K562 (cell line): Measurements from ENCODE around the gene CNOT11. TPM values are rescaled to one million over a fixed set of nuclear protein-coding genes. Genes with fewer than 3 reads are reported as not detected.

Experiments
- ATAC-seq: fragments of 200-7000 bp; cut with Tn5 transposase; 3 replicates; pipeline ENCODE4 v1.9.1; 2020; ENCODE audit warnings: moderate library complexity
- BruUV-seq: library from RNA; stranded (reverse); fragments of 400-500 nt; replicated peaks from 2 replicates; lab custom pipeline; 2021; lab: Mats Ljungman, UMichigan
- CTCF ChIA-PET: fragments of 300-600 bp; formaldehyde crosslinking; extraction: SDS; loops from one replicate; lab custom pipeline; 2021; ENCODE audit warnings: low intra/inter-chr PET ratio; lab: Yijun Ruan, JAX
- POLR2A ChIA-PET: fragments of 300-600, 350-650 bp; sonication (Branson Sonifier 250); formaldehyde crosslinking; extraction: SDS; loops from one replicate; lab custom pipeline; 2021; ENCODE audit warnings: antibody characterized with exemption, inconsistent platforms; lab: Yijun Ruan, JAX
- DNase-seq, 4 experiments: peaks; one replicate each; pipeline versions ENCODE4 v3.0.0 to v3.0.0-alpha.2; 2011 to 2018; ENCODE audit warnings: low spot score in 3 of 4, mixed read lengths in 3 of 4; ENCODE audit errors: extremely low read depth in 1 of 4
- FAIRE-seq: peaks from 2 replicates; lab custom pipeline; 2011; peaks lifted over from hg19 to GRCh38; lab: Jason Lieb, UNC
- H2AFZ ChIP-seq: 2 replicates; pipeline ENCODE4 v1.6.0; 2011; ENCODE audit warnings: low read depth, low read length, control low read depth, inconsistent platforms
- H3K27ac ChIP-seq: fragments of 200-600 bp; 3 replicates; pipeline ENCODE4 v1.8.0; 2011; ENCODE audit warnings: low read depth, mild to moderate bottlenecking, control low read depth, inconsistent platforms, low read length, moderate library complexity, mixed read lengths; ENCODE audit errors: extremely low read depth
- H3K27me3 ChIP-seq, 2 experiments: fragments of 300-600 bp in 1 of 2; 2 replicates in 1 of 2; 3 replicates in 1 of 2; pipeline versions ENCODE4 v1.6.0 to v1.8.0; 2011; ENCODE audit warnings: inconsistent platforms in 2 of 2, low read length in 2 of 2, mild to moderate bottlenecking in 1 of 2, mixed read lengths in 1 of 2, moderate library complexity in 1 of 2; ENCODE audit not compliant: control insufficient read depth in 2 of 2, insufficient read depth in 2 of 2
- H3K36me3 ChIP-seq: fragments of 300-600 bp; 3 replicates; pipeline ENCODE4 v1.8.0; 2011; ENCODE audit warnings: mild to moderate bottlenecking, low read length, inconsistent platforms; ENCODE audit not compliant: control insufficient read depth, insufficient read depth
- H3K4me1 ChIP-seq, 2 experiments: fragments of 200-600 bp in 1 of 2; replicated peaks in 1 of 2; 2 replicates in 1 of 2; 3 replicates in 1 of 2; pipeline versions ENCODE4 v1.5.1 to v1.8.0; 2011; ENCODE audit warnings: inconsistent platforms in 2 of 2, low read length in 2 of 2, mild to moderate bottlenecking in 1 of 2, mixed read lengths in 1 of 2, moderate library complexity in 1 of 2; ENCODE audit not compliant: control insufficient read depth in 2 of 2, insufficient read depth in 2 of 2
- H3K4me2 ChIP-seq: 2 replicates; pipeline ENCODE4 v1.6.1; 2011; ENCODE audit warnings: low read length, control low read depth, inconsistent platforms, mixed read lengths; ENCODE audit not compliant: insufficient read depth
- H3K4me3 ChIP-seq: fragments of 200-600 bp; sonication (generic), shearing (Covaris generic); 2 replicates; pipeline ENCODE4 v1.5.1; 2016; ENCODE audit warnings: control low read depth, inconsistent platforms
- H3K79me2 ChIP-seq: fragments of 200-600 bp; 3 replicates; pipeline ENCODE4 v1.8.0; 2011; ENCODE audit warnings: low read length, inconsistent platforms; ENCODE audit not compliant: control insufficient read depth, insufficient read depth
- H3K9ac ChIP-seq, 2 experiments: 2 replicates each; pipeline versions ENCODE4 v1.6.0 to v1.6.1; 2011; ENCODE audit warnings: low read depth in 2 of 2, low read length in 2 of 2, control low read depth in 1 of 2, inconsistent platforms in 1 of 2, mild to moderate bottlenecking in 1 of 2, mixed read lengths in 1 of 2; ENCODE audit not compliant: insufficient read depth in 1 of 2
- H3K9me1 ChIP-seq: one replicate; pipeline ENCODE4 v1.6.0; 2011; ENCODE audit warnings: inconsistent platforms, mild to moderate bottlenecking, low read length, moderate library complexity; ENCODE audit not compliant: control insufficient read depth, insufficient read depth
- H3K9me3 ChIP-seq: replicated peaks from 2 replicates; pipeline ENCODE4 v1.5.1; 2011; ENCODE audit warnings: low read depth, low read length, inconsistent platforms; ENCODE audit not compliant: control insufficient read depth, insufficient read depth
- H4K20me1 ChIP-seq: replicated peaks from 2 replicates; pipeline ENCODE4 v1.6.1; 2011; ENCODE audit warnings: low read length, inconsistent platforms, mixed read lengths; ENCODE audit not compliant: control insufficient read depth, insufficient read depth
- POLR2AphosphoS5 ChIP-seq: IDR thresholded peaks from 2 replicates; pipeline ENCODE4 v1.6.1; 2011; ENCODE audit warnings: mild to moderate bottlenecking, low read depth, low read length, moderate library complexity; ENCODE audit not compliant: control insufficient read depth, insufficient read depth
- SNIP1 ChIP-seq: fragments of 450-650 bp; IDR thresholded peaks from 2 replicates; pipeline ENCODE4 v1.7.1; 2017; ENCODE audit warnings: low read depth, mild to moderate bottlenecking
- ZNF561 ChIP-seq: fragments of 450-650 bp; formaldehyde crosslinking; conservative IDR thresholded peaks from 2 replicates; pipeline ENCODE4 v1.4.0; 2020; ENCODE audit warnings: mild to moderate bottlenecking, moderate library complexity
- WGBS: fragments of 100-300 bp; shearing (Covaris generic); methylation state at CpG from one replicate; pipeline ENCODE4 v1.1.6; 2016; ENCODE audit warnings: low coverage, mixed read lengths; ENCODE audit not compliant: insufficient coverage; ENCODE audit errors: missing lambda C conversion rate; 5-methylcytosine and 5-hydroxymethylcytosine counted together
- in situ Hi-C: fragments of 300-500 bp; cut with MboI; formaldehyde crosslinking; loops from 4 replicates; pipeline ENCODE4 v1.15.0; 2018; ENCODE audit warnings: inconsistent platforms, mixed read lengths
- intact Hi-C: fragments of 100-400 bp; cut with micrococcal nuclease; formaldehyde crosslinking; loops from 2 replicates; pipeline ENCODE4 v1.14.2; 2022
- polyA plus RNA-seq, 8 experiments: library from polyadenylated mRNA; depleted of rRNA in 4 of 8; stranded (reverse) in 5 of 8; unstranded in 3 of 8; fragments of >200 nt; fragmentation: Nextera tagmentation in 2 of 8; fragmentation: Illumina TruSeq in 1 of 8; extraction: Ambion mirVana in 2 of 8; extraction: Trizol in 1 of 8; gene quantifications; 2 replicates each; pipeline versions ENCODE4 v1.2.1 to v1.2.3, GENCODE V29; 2011 to 2014; ENCODE audit warnings: inconsistent platforms in 1 of 8, missing spikeins in 1 of 8
- total RNA-seq, 7 experiments: library from RNA; depleted of rRNA in 6 of 7; stranded (reverse); fragments of >200 nt in 6 of 7; fragmentation: Illumina TruSeq in 2 of 7; extraction: Trizol in 2 of 7; gene quantifications; 2 replicates each; pipeline versions ENCODE4 v1.2.1 to v1.2.3, GENCODE V29; 2011 to 2021; ENCODE audit warnings: low replicate concordance in 1 of 7
- TF ChIP-seq, protein P1 (sequence below): fragments of 250-450 bp; sonication (Bioruptor Pico); IDR thresholded peaks from 2 replicates; pipeline ENCODE4 v1.4.0; 2020; ENCODE audit warnings: borderline replicate concordance
- TF ChIP-seq, protein P2 (sequence below), 3 experiments: fragments of 200-800 bp in 1 of 3; fragments of 250-450 bp in 1 of 3; fragments of 450-650 bp in 1 of 3; sonication (Bioruptor Pico) in 1 of 3; sonication (Bioruptor generic) in 1 of 3; formaldehyde crosslinking in 1 of 3; IDR thresholded peaks; 2 replicates each; pipeline versions ENCODE4 v1.6.1 to v1.8.0; 2016 to 2022; ENCODE audit warnings: mild to moderate bottlenecking in 2 of 3, missing genetic modification characterization in 2 of 3, missing compliant biosample characterization in 1 of 3, moderate library complexity in 1 of 3

CNOT11 gene
- total and polyA plus RNA-seq, 9 of the 15 experiments (the other 6 are each of a cell fraction or from before 2014, with no cell fraction given), result 12.7 to 163 (median 64.2) TPM

DNA sequence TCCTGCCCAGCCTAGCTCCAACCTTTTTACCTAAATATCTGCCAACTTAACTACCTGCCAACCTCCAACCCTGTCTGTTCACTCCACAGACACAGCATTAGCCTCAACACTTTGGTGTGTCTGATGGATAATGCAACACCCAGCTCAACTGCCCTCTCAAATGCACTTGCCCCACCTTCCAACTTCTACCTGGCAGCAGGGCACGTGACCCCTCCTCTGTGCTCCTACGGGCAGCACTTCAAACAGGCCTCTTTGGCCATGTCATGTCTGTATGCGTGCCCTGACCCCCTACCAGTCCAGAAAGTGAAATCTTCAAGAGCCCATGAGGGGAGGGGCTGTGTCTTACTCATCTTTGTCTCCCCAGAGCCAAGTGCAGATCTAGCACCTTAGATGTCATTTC, 30.3 kb downstream of the CNOT11 start:
- Histone ChIP-seq H3K4me3 (no peak overlapping the region), H2AFZ (no peak overlapping the region), H3K27me3 (no peaks in the 10 kb centered on the region), H3K79me2 (no peaks in the 10 kb centered on the region), H3K9ac (no peak overlapping the region), H4K20me1 (no peaks in the 10 kb centered on the region), H3K4me1 (no peaks in the 10 kb centered on the region), H3K36me3 (peaks cover 90% of the 10 kb centered on the region), H3K9me1 (no peaks in the 10 kb centered on the region), H3K4me2 (no peak overlapping the region), H3K9me3 (no peaks in the 10 kb centered on the region), H3K27ac (no peak overlapping the region)
- no TSS peak for BruUV-seq
- POLR2A ChIA-PET, result interaction anchor here (1.2 kb wide), 1 partner anchor 27 kb away, joined by 3 read pairs; no protein-coding TSS in a partner anchor
- intact Hi-C loops (no loop called here), in situ Hi-C loops (no loop called here)
- no peak for FAIRE-seq
- WGBS, result 100% methylated on average over 3 of the region's 3 CpGs
- no peak for DNase-seq
- CTCF ChIA-PET, result no interaction called here
- TF ChIP-seq, protein P1, sequence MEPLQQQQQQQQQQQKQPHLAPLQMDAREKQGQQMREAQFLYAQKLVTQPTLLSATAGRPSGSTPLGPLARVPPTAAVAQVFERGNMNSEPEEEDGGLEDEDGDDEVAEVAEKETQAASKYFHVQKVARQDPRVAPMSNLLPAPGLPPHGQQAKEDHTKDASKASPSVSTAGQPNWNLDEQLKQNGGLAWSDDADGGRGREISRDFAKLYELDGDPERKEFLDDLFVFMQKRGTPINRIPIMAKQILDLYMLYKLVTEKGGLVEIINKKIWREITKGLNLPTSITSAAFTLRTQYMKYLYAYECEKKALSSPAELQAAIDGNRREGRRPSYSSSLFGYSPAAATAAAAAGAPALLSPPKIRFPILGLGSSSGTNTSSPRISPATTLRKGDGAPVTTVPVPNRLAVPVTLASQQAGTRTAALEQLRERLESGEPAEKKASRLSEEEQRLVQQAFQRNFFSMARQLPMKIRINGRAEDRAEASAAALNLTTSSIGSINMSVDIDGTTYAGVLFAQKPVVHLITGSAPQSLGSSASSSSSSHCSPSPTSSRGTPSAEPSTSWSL, result no peak
- TF ChIP-seq ZNF561, result no peak
- TF ChIP-seq, protein P2, sequence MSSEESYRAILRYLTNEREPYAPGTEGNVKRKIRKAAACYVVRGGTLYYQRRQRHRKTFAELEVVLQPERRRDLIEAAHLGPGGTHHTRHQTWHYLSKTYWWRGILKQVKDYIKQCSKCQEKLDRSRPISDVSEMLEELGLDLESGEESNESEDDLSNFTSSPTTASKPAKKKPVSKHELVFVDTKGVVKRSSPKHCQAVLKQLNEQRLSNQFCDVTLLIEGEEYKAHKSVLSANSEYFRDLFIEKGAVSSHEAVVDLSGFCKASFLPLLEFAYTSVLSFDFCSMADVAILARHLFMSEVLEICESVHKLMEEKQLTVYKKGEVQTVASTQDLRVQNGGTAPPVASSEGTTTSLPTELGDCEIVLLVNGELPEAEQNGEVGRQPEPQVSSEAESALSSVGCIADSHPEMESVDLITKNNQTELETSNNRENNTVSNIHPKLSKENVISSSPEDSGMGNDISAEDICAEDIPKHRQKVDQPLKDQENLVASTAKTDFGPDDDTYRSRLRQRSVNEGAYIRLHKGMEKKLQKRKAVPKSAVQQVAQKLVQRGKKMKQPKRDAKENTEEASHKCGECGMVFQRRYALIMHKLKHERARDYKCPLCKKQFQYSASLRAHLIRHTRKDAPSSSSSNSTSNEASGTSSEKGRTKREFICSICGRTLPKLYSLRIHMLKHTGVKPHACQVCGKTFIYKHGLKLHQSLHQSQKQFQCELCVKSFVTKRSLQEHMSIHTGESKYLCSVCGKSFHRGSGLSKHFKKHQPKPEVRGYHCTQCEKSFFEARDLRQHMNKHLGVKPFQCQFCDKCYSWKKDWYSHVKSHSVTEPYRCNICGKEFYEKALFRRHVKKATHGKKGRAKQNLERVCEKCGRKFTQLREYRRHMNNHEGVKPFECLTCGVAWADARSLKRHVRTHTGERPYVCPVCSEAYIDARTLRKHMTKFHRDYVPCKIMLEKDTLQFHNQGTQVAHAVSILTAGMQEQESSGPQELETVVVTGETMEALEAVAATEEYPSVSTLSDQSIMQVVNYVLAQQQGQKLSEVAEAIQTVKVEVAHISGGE (CRISPR knock-in tag; IDR thresholded peaks at IDR 0.05), result no peak
- no peak for TF ChIP-seq POLR2AphosphoS5
- no peak for TF ChIP-seq SNIP1
- no peak for ATAC-seq
